HG03175 (cell line): Measurements from ENCODE around the gene POLR2F.
"Not testable (repeated sequence)": the region's sequence is repeated elsewhere in the genome, so short reads cannot be mapped to it uniquely, and the experiment has no call there.

Experiments used
- ATAC-seq: cut with Tn5 transposase; IDR thresholded peaks from one replicate; pipeline ENCODE4 v1.9.1; 2021; ENCODE audit warnings: mild to moderate bottlenecking, moderate library complexity; ENCODE audit not compliant: unreplicated experiment

Gene POLR2F

DNA sequence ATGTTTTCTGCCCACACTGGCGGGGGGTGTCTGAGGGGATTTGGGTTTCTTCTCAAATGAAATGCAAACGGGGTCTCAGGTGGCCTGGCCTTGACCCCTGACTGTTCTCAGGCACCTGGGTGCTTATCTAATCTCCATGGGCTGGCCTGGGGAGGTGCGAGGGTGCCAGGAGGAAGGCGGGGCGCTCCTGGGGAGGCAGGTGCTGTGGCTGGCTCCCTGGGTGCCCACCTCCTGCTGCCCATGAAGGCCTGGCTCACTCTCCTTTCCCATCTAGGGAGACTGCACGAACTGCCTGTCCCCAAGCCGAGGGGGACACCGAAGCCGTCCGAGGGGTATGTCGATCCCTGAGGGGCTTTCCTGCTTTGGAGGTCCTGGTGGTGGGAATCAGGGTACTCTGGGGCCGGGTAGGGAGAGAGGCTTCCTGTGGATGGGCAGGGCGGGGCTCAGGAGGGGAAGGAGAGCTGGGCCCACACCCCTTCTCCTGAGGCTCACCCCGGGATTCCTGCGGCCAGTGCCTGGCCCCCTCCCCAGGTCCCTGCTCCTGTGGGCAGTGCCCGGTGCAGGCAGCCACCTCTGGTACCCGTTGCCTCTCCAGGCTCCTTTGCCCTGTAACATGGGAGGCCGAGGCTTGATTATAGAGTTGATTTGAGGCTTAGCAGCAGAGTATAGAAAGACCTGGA, 29.0 kb upstream of the POLR2F start:
- ATAC-seq, result no peak

GRCh38 chr22:37925330-37925729, 28.2 kb upstream of the POLR2F start:
- ATAC-seq, result no peak

GRCh38 chr22:37925767-37926166, 27.7 kb upstream of the POLR2F start:
- no peak for ATAC-seq

- ATAC-seq, result no peak
Measured at GRCh38 chr22:37926358-37926757, 27.1 kb upstream of the POLR2F start.

- ATAC-seq, result no peak
Measured at GRCh38 chr22:37926771-37927636, 26.5 kb upstream of the POLR2F start.

- no peak for ATAC-seq
Measured at GRCh38 chr22:37927637-37927936, 25.9 kb upstream of the POLR2F start.

- ATAC-seq, result no peak
Measured at GRCh38 chr22:37929390-37929789, 24.1 kb upstream of the POLR2F start.

DNA sequence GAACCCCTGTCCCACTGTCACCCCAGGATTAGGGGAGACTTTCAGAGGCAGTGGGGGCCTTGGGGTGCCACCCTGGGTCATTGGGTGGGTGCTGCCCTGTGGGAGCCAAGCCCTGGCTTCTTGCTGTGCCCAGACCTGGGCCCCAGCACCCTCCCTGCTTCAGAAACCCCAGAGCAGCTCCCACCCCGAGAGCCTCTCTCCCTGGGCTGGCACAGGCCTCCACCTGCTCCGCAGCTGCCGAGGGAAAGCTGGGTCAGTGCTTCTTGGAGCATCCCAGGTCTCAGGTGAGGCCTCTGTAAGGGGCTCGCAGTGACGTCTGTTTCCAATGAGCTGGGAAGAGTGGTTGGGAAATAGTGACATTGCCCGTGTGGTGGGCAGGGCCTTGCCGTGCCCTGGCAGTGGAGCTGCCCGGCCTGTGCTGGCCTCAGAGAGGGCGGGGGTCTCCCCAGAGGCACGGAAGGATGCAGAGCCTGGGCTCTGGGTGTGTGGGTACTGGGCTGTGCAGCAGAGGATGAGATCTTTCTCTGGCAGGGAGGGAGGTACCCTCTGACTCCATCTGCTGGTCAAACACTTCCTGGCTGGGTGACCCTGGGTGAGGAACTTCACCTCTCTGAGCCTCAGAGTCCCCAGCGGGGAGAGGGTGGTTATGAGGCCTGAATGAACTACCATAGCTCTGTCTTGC, 23.1 kb upstream of the POLR2F start:
- ATAC-seq, result no peak

- ATAC-seq, result no peak
Measured at GRCh38 chr22:37930952-37931440, 22.5 kb upstream of the POLR2F start.

DNA sequence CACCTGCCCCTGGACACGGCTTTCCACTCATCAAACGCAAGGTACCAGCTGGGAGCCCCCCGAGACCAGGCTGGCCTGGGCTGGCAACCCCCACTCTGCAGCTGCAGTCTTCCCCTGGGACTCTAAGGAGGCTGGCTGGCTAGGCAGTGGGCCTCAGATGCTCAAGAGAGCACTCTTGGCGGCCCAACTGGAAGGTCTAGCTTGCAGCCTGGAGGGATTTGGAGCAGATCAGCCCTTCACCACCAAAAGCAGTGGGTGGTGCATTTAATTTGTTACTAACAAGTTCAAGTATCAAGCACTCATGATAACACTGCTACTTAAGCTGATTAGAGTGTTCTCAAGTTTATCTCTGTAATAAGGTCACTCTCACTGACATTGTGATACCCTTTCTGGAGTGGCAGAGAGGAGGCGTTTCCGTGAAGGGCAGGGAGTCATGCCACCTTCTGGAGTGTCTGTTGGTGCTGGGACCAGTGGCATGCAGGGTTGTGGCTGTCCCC, 21.6 kb upstream of the POLR2F start:
- ATAC-seq, result no peak

DNA sequence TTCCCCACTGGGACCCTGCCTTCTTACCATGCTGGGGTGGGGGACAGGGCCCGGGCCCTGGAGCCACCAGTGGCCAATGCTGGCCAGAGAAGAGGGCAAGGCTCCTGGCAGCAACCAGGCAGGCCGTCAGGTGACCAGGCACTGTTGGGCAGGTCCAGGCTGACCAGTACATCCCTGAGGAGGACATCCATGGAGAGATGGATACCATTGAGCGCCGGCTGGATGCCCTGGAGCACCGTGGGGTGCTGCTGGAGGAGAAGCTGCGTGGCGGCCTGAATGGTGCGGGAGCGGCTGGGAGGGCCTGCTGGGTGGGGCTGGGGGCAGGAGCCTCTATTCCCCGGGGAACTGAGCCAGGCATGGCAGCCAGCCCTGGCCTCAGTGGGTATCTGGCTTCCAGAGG, 21.1 kb upstream of the POLR2F start:
- ATAC-seq, result no peak

DNA sequence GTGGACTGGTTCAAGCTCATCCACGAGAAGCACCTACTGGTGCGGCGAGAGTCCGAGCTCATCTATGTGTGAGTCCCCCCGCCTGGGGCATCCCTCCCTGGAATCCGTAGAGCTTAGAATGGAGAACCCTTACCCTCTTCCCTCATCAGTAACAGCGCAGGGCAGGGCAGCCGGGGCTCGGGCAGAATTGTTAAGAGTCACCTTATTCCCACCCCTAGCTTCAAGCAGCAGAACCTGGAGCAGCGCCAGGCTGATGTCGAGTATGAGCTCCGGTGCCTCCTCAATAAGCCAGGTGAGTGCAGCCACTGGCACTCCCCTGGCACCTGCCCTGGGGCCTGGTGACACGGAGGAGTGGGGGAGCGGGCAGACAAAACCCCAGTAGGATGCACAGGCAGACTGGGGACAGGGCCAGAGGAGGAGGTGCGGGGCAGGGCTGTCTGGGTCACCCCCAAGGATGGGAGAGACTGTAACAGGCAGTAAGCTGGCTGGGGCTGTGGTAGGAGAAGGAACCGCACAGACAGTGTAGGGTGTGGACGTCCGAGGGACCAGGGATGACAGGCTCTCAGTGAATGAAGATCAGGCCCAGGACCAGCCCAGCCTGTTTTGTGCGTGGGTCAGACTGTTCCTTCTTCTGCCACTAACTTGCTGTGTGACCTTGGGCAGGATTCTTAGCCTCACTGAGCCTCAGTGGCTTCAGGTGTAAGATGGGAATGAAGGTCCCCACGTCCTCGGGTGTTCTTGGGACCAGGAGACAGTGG, 20.5 kb upstream of the POLR2F start:
- no peak for ATAC-seq

DNA sequence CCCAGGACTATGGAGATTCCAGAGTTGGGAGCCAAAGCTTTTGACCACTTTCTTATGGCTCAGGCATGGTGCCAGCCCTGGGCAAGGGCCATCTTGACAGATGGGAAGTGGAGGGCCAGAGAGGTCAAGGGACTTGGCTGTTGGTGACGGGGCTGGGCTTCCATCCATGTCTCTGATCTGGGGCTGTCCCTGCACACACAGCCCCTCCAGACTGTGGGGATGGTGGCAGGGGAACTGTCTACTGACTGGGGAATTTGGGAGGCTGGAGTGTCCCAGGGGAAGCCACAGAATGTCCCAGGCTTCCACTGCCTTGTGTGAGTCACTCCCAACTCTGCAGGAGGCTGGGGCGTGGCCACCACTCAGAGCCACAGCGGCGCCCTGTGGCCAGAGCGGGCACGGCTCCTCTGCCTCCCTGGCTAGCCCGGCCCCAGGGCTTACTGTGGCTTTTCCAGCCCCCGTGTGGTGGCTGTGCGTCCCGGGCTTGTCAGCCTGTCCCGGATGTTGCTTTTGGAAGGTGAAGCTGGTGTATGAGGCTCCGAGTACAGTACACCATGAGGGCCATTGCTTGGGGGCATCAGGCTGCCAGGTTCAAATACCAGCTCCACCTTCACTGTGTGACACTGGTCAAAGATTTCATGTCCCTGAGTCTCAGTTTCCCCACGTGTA, 19.7 kb upstream of the POLR2F start:
- ATAC-seq, result peak; percentile 81

DNA sequence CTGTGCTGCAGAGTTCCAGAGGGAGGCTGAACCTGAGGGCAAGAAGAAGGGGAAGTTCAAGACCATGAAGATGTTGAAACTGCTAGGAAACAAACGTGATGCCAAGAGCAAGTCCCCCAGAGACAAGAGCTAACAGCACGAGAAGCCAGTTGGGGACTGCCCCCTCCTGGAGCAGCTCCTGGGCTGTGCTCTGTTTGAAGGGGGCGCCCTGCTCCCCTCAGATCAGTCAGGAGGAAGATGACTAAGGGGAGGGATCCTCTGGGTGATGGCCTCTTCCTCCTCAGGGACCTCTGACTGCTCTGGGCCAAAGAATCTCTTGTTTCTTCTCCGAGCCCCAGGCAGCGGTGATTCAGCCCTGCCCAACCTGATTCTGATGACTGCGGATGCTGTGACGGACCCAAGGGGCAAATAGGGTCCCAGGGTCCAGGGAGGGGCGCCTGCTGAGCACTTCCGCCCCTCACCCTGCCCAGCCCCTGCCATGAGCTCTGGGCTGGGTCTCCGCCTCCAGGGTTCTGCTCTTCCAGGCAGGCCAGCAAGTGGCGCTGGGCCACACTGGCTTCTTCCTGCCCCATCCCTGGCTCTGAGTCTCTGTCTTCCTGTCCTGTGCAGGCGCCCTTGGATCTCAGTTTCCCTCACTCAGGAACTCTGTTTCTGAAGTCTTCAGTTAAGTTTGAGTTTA, 12.7 kb upstream of the POLR2F start:
- no peak for ATAC-seq

- no peak for ATAC-seq
Measured at GRCh38 chr22:37942133-37942532, 11.4 kb upstream of the POLR2F start.

- no peak for ATAC-seq
Measured at GRCh38 chr22:37943136-37943824, 10.2 kb upstream of the POLR2F start.

- ATAC-seq, result no peak
Measured at GRCh38 chr22:37943825-37944198, 9.7 kb upstream of the POLR2F start.

- not testable (repeated sequence) for ATAC-seq
Measured at GRCh38 chr22:37944423-37944822, 9.1 kb upstream of the POLR2F start.

DNA sequence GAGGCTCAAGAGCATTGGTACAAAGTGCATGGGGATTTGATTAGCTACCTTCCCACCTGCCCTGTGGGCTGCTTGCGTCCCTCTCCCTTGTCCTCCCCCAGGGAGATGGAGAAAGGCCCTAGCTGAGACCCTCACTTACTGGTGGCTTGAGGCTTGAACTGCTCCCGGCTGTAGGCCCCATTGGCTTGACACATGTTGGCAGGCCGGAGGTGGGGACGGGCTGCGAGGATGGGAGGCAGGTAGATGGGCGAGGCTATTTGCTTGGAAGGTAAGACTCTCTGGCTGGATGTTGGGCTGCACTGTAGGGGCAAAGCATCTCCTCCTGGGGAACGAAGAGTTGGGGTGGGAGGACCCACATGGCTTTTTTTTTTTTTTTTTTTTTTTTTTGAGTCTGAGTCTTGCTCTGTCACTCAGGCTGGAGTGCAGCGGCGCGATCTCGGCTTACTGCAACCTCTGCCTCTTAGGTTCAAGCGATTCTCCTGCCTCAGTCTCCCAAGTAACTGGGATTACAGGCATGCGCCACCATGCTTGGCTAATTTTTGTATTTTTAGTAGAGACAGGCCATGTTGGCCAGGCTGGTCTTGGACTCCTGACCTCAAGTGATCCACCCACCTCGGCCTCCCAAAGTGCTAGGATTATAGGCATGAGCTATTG, 6.2 kb upstream of the POLR2F start:
- ATAC-seq, result not testable (repeated sequence)
